ENCODE data around the gene MMGT1. TPM values are rescaled to one million over a fixed set of nuclear protein-coding genes. Genes with fewer than 3 reads are reported as not detected.
"Not testable (repeated sequence)": the region's sequence is repeated elsewhere in the genome, so short reads cannot be mapped to it uniquely, and the experiment has no call there.

The MMGT1 gene
- total RNA-seq, 1 donor from 2014 or later, result 9.1 TPM

- DNase-seq (ENCODE audit: low spot score), result no peak
These were observed 50.4 kb downstream of the MMGT1 start for GRCh38 chrX:135923353-135923752.

- DNase-seq (ENCODE audit: low spot score), result not testable (repeated sequence)
These were observed 53.3 kb downstream of the MMGT1 start for GRCh38 chrX:135920516-135920915.

GRCh38 chrX:135914404-135914803, 59.4 kb downstream of the MMGT1 start:
- no peak for DNase-seq (ENCODE audit: low spot score)

Other genes with a start within 250 kb of the MMGT1 start
- 0.72 TPM for gene CT45A3, start 205.8 kb downstream of the MMGT1 start, total RNA-seq (ENCODE audit: insufficient read depth, low replicate concordance)
- 0.72 TPM for gene CT45A5, start 188.5 kb downstream of the MMGT1 start, total RNA-seq (ENCODE audit: insufficient read depth, low replicate concordance)
- not detected for gene CT45A6, start 171.2 kb downstream of the MMGT1 start, total RNA-seq (ENCODE audit: insufficient read depth, low replicate concordance)
- gene CT45A2, start 154.0 kb downstream of the MMGT1 start, total RNA-seq (ENCODE audit: insufficient read depth, low replicate concordance), result not detected
- gene CT45A7, start 136.7 kb downstream of the MMGT1 start, total RNA-seq (ENCODE audit: insufficient read depth, low replicate concordance), result not detected
- not detected for gene CT45A8, start 119.5 kb downstream of the MMGT1 start, total RNA-seq (ENCODE audit: insufficient read depth, low replicate concordance)
- gene CT45A9, start 102.2 kb downstream of the MMGT1 start, total RNA-seq (ENCODE audit: insufficient read depth, low replicate concordance), result not detected
- gene CT45A10, start 80.5 kb downstream of the MMGT1 start, total RNA-seq (ENCODE audit: insufficient read depth, low replicate concordance), result not detected
- gene SAGE1, start 80.3 kb downstream of the MMGT1 start, total RNA-seq (ENCODE audit: insufficient read depth, low replicate concordance), result not detected
- gene SLC9A6, start 11.4 kb upstream of the MMGT1 start, total RNA-seq (ENCODE audit: insufficient read depth, low replicate concordance), result 14.0 TPM
- gene FHL1, start 173.5 kb upstream of the MMGT1 start, total RNA-seq (ENCODE audit: insufficient read depth, low replicate concordance), result 718 TPM